ENCODE measurements around the gene ATP5MC3. TPM values are rescaled to one million over a fixed set of nuclear protein-coding genes. Genes with fewer than 3 reads are reported as not detected.
"Not testable (repeated sequence)": the region's sequence is repeated elsewhere in the genome, so short reads cannot be mapped to it uniquely, and the experiment has no call there.

The ATP5MC3 gene
- 100 to 1,000 TPM; 111 to 259 (median 178) TPM for total RNA-seq

DNA sequence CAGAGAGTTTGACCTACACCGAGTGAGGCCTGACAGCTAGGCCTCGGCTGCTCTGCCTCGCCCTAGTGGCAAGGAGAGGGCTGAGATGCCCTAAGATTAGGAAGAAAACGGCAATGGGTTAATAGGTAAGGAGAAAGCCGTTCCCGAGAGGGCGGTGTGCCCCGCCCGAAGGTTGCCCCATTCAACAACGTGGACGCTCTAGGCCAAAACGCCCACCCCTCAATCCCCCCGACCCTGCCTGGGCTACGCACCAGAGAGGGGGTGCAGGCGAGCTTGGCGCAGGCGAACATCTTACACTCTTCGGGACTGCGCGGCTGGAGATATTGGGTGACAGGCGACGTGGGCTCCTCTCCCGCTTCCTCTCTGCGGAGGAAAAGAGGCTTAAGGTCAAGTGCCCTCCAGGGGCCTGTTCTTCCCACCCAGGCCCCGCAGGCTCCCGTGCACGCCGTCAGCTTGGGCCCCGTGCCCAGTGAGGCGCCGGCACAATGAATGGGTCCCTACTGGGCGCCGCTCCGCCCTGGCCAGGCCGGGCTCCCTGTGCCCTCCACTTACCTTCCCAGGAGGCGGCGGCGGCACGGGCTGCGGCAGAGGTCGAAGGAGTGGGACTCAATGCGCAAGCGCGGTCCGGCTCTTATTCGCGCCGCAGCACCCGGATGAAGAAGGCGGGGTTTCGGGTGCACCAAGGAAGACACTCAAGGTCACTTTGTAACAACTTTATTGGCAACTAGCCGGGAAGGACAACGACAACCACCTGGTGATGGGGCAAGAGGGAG, at the start of gene ATP5MC3:
Gene ATP5MC3, minus strand, starts transcription at position 607 of the 773 bp plus-strand sequence. Its CDS starts 317 bp downstream, at position 290.
- ATAC-seq (ENCODE audit: low FRiP score), result peak; percentile 96
- DNase-seq (ENCODE audit: low spot score), result peak; percentile 79
- TF ChIP-seq, protein P1, sequence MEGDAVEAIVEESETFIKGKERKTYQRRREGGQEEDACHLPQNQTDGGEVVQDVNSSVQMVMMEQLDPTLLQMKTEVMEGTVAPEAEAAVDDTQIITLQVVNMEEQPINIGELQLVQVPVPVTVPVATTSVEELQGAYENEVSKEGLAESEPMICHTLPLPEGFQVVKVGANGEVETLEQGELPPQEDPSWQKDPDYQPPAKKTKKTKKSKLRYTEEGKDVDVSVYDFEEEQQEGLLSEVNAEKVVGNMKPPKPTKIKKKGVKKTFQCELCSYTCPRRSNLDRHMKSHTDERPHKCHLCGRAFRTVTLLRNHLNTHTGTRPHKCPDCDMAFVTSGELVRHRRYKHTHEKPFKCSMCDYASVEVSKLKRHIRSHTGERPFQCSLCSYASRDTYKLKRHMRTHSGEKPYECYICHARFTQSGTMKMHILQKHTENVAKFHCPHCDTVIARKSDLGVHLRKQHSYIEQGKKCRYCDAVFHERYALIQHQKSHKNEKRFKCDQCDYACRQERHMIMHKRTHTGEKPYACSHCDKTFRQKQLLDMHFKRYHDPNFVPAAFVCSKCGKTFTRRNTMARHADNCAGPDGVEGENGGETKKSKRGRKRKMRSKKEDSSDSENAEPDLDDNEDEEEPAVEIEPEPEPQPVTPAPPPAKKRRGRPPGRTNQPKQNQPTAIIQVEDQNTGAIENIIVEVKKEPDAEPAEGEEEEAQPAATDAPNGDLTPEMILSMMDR (IDR thresholded peaks at IDR 0.05), result no peak

DNA sequence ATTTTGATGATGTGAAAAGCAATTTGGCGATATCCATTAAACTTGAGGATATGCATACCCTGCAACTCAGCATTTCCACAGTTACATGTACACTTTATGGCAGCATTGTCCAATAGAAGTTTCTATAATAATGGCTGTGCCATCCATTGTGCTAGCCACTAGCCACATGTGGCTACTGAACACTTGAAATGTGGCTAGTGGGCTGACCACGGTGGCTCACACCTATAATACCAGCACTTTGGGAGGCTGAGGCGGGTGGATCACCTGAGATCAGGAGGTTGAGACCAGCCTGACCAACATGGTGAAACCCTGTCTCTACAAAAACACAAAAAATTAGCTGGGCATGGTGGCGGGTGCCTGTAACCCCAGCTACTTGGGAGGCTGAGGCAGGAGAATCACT, 47.1 kb upstream of the ATP5MC3 start:
- not testable (repeated sequence) for DNase-seq (ENCODE audit: low spot score); ATAC-seq (ENCODE audit: low FRiP score)

DNA sequence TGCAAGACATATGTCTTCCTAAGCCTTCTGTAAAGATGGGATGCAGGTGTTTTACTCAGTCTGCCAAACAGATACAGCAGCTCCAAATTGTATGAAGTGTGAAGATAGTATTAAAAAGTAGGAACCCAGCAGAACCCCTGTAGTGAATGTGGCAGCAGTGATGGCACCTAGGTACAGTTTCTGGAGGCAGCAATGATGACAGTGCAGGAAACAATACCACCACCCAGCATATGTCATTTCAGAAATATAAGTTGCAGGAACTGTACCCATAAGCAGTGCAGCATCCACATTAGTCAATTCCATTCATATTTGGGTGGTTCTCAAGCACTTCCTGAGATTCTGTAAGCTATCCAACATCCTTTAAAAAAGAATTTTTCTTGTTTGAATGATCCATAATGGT, 46.7 kb upstream of the ATP5MC3 start:
- no peak for ATAC-seq (ENCODE audit: low FRiP score)
- TF ChIP-seq, protein P1 (IDR thresholded peaks at IDR 0.05), result no peak
- no peak for DNase-seq (ENCODE audit: low spot score)

DNA sequence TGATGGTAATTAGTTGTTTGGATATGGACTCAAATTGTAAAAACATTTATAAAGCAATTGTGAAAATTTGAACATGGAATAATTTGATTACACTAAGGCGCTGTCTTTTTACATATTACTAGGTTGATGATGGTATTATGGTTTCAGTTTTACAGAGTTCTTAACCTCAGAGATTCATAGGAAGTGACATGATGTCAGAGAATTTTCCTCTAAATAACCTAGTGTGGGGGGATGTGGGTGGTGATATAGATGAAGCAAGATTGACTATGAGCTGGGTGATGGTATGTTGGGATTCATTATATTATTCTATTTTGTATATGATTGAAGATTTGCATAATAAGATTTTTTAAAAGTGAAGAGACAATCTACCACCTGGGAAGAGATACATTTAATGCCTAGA, 45.9 kb upstream of the ATP5MC3 start:
- ATAC-seq (ENCODE audit: low FRiP score) (no peak), DNase-seq (ENCODE audit: low spot score) (no peak)
- TF ChIP-seq, protein P1 (IDR thresholded peaks at IDR 0.05), result no peak

DNA sequence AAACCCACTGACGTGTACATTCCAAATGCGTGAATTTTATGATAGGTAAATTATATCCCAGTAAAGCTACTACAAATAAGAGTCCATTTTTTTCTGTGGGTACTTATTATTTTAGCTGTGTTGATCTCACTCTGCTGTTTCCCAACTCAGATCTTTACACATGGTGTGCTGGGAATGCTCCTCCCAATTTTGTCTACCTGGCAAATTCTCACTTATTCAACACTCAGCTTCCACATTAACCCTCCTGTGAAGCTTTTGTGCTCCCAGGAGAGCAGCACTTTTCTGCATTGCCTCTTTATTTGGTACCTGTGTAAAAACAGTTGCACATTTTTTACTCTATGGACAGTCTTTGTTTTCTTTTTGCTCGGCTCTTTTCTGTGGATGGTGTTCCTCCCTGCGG, 38.6 kb upstream of the ATP5MC3 start:
- ATAC-seq (ENCODE audit: low FRiP score), result no peak
- no peak for DNase-seq (ENCODE audit: low spot score)
- TF ChIP-seq, protein P1 (IDR thresholded peaks at IDR 0.05), result no peak

DNA sequence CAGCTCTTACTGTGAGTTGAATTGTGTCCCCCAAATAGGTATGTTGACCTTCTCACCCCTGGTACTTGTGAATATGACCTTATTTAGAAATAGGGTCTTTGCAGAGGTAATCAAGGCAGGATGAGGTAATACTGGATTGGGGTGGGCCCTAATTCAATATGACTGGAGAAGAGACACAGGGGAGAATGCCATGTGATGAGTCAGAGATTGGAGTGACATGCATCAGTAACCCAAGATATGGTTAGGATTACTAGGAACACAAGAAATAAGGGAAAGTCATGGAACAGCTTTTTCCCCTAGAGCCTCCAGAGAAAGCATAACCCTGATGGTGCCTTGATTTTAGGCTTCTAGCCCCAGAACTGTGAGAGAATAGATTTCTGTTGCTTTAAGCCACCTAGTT, 37.0 kb upstream of the ATP5MC3 start:
- TF ChIP-seq, protein P1 (IDR thresholded peaks at IDR 0.05), result no peak
- no peak for ATAC-seq (ENCODE audit: low FRiP score)

DNA sequence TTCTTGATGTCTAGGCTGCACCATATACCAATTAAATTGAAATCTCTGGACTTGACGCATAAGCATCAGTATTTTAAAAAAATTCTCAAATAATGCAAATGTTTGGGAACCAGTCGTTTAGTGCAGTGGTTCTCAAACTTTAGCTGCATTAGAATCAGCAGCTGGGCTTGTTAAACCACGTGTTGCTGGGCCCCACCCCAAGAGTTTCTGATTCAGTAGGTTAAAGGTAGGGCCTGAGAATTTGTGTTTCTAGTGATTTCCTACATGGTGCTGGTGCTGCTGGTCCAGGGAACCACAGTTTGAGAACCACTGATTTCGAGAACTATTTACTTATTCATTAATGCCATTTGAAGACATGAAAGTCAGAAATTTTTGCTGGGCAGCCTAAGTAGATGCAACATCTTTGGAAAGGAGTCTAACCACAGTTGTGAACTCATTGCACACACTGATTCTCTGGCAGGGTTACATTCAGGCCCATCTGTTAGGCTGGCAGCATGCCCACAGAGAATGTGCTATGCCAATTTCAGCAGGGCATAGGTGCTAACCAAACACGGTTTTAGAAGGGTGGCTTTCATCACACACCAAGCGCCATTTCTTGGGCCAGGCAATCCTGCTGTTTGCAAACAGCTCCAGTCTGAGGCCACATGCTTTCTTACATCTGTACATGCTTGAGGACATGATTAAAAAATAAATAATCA, 26.4 kb upstream of the ATP5MC3 start:
- no peak for ATAC-seq (ENCODE audit: low FRiP score)
- TF ChIP-seq, protein P1 (IDR thresholded peaks at IDR 0.05), result no peak
- no peak for DNase-seq (ENCODE audit: low spot score)

More for the DNA sequence above, 37.0 kb upstream of the ATP5MC3 start:
- DNase-seq (ENCODE audit: low spot score), result no peak

All from omental fat pad (tissue), 4 donors.